DMS79 treated with DMSO at 0.1 percent for 48 hours (cell line): ENCODE results near the gene NCAPH2.

Source experiments
- DNase-seq: peaks from one replicate; lab custom pipeline; 2025; lab: John Stamatoyannopoulos, UW

NCAPH2 gene

GRCh38 chr22:50548921-50549790 is 41.1 kb downstream of the NCAPH2 start:
- DNase-seq: no peak

GRCh38 chr22:50550395-50550794 is 42.4 kb downstream of the NCAPH2 start:
- no peak for DNase-seq

GRCh38 chr22:50551160-50551752 is 43.2 kb downstream of the NCAPH2 start:
- DNase-seq: no peak

GRCh38 chr22:50553310-50553709 is 45.3 kb downstream of the NCAPH2 start:
- DNase-seq: no peak

- no peak for DNase-seq
These were observed 48.7 kb downstream of the NCAPH2 start for GRCh38 chr22:50556703-50557102.

- DNase-seq: no peak
These were observed 52.0 kb downstream of the NCAPH2 start for GRCh38 chr22:50560034-50560433.

- DNase-seq: no peak
These were observed 53.7 kb downstream of the NCAPH2 start for GRCh38 chr22:50561401-50562358.

GRCh38 chr22:50562523-50563412 is 54.7 kb downstream of the NCAPH2 start, which contains the start of gene SYCE3:
Gene SYCE3 (minus strand): TSS chr22:50562919. CDS start chr22:50556405, 6,514 bp downstream.
- peak; percentile 74 for DNase-seq

- no peak for DNase-seq
These were observed 55.6 kb downstream of the NCAPH2 start for GRCh38 chr22:50563413-50564160.

GRCh38 chr22:50564289-50564688 is 56.3 kb downstream of the NCAPH2 start:
- DNase-seq: no peak

GRCh38 chr22:50567721-50568252 is 59.8 kb downstream of the NCAPH2 start:
- DNase-seq: no peak

GRCh38 chr22:50568626-50569025 is 60.6 kb downstream of the NCAPH2 start:
- DNase-seq: no peak

- no peak for DNase-seq
These were observed 61.0 kb downstream of the NCAPH2 start for GRCh38 chr22:50569041-50569459.

GRCh38 chr22:50569896-50570535 is 62.0 kb downstream of the NCAPH2 start:
- DNase-seq: peak; percentile 2

- DNase-seq: no peak
These were observed 62.8 kb downstream of the NCAPH2 start for GRCh38 chr22:50570861-50571260.

- DNase-seq: no peak
These were observed 63.5 kb downstream of the NCAPH2 start for GRCh38 chr22:50571264-50572175.

- no peak for DNase-seq
These were observed 64.9 kb downstream of the NCAPH2 start for GRCh38 chr22:50572965-50573364.
